Tongue (tissue), 2 donors: Measurements from ENCODE around the gene C19orf38. TPM values are rescaled to one million over a fixed set of nuclear protein-coding genes. Genes with fewer than 3 reads are reported as not detected.
"Not testable (repeated sequence)": the region's sequence is repeated elsewhere in the genome, so short reads cannot be mapped to it uniquely, and the experiment has no call there.

Experiments
- DNase-seq: peaks from one replicate; pipeline ENCODE4 v3.0.0-alpha.2; 2015
- total RNA-seq: library from RNA; depleted of rRNA; stranded (reverse); fragments of >200 nt; gene quantifications from one replicate; pipeline ENCODE4 v1.2.3, GENCODE V29; 2014

C19orf38 gene
- total RNA-seq, 1 donor from 2014 or later: 3.9 TPM

DNA sequence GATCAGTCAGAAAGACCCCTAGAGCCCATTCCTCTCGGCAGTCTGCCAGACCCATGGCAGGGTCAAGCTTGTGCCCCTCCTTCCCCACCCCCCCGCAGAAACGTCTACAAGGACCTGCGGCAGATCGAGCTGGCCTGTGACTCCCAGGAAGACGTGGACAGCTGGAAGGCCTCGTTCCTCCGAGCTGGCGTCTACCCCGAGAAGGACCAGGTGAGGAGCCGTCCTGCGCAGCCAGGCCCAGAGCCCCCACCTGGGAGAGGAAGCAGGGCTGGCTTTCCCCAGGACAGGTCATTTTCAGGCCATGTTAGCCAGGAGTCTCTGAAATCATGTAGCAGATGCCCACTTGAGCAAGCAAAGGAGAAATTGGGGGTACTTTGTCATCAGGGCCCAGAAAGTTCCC lies 24.5 kb upstream of the C19orf38 start:
- no peak for DNase-seq

DNA sequence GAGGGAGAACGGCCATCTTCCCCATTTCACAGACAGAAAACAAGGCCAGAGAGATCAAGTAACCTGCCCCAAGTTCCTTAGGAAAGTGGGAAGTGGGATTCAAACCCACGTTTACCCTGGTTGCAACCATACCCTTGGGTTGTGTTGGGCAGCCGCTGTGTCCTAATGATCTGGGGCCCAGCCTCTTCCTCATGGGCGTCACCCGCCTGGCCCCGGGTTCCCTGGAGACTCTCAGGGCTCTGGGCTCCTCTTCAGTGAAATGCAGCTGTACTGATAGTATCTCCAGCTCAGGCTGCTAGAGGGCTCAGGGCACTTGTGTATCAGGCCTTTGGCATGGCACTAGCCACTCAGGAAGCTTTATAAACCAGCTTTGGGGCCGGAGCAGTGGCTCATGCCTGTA lies 22.0 kb upstream of the C19orf38 start:
- DNase-seq: no peak

DNA sequence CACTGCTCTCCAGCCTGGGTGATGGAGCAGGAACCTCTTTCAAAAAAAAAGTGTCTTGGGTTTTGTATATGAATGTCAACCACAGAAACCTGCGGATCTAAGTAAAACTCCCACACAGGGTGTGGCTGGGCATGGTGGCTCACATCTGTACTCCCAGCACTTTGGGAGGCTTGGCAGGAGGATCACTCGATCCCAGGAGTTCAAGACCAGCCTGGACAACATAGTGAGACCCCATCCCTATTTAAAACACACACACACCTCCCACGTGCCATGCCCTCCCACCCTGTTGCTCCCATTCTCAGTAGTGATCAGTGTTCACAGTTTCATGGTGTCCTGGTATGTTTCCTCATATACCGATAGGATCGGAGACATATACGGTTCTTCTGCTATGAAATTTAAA lies 21.4 kb upstream of the C19orf38 start:
- DNase-seq: no peak

DNA sequence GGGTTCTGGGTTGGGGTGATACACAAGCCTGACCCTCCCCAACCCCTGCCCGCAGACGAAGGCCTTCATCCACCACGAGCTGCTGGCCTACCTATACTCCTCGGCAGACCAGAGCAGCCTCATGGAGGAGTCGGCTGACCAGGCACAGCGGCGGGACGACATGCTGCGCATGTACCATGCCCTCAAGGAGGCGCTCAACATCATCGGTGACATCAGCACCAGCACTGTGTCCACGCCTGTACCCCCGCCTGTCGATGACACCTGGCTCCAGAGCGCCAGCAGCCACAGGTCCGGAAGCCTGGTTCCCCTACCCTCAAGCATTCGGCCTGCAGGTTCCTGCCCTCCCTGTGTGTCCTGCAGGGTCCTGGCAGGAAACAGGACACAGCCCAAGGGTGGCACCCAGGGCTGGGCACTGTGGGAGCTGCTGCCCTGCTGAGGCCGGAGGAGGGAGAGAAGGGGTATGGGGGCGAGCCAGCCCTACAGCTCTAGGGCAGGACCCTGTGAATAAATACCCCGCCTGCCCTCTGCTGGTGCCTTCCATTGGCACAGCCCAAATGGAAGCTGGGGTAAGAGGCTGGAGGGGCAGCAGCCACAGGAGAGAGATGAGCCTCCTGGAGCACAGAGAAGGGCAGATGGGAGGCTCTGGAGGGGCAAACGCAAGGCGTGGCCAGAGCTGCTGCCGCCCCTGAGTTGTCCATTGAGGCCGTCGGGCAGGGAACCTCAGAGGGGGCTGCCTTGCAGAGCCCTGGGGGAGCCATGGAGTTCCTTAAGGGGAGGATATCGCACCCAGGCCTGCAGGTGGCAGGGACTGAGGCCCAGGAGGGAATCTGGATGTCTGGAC lies 19.0 kb upstream of the C19orf38 start:
- DNase-seq: no peak

DNA sequence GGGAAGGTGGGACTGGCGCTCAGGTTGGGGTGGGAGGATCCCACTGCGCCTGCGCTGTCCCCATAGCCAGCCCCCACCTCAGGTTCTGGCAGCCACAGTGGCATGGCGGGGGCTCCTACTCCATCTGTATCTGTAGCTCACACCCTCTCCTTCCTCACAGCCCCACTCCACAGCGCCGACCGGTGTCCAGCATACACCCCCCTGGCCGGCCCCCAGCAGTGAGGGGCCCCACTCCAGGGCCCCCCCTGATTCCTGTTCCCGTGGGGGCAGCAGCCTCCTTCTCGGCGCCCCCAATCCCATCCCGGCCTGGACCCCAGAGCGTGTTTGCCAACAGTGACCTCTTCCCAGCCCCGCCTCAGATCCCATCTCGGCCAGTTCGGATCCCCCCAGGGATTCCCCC lies 18.2 kb upstream of the C19orf38 start:
- DNase-seq: no peak

DNA sequence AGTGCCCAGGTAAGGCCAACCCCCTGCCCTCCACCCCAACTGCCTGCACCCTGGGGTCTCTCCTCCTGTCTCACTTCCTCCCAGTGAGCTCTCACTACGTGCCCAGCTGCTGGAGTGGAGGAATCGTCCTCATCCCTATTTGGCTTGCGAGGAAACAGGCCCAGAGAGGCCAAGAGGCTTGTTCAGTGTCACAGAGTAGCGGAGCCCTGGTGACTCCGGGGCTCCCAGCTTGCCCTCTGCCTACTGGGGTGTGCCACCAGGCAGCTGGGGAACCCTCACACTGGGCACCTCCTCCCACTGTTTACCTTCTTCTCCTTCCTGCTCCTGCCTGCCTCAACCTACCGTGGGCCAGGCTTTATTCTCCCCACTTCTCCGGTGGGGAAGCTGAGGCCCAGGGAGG lies 17.8 kb upstream of the C19orf38 start:
- DNase-seq: no peak

DNA sequence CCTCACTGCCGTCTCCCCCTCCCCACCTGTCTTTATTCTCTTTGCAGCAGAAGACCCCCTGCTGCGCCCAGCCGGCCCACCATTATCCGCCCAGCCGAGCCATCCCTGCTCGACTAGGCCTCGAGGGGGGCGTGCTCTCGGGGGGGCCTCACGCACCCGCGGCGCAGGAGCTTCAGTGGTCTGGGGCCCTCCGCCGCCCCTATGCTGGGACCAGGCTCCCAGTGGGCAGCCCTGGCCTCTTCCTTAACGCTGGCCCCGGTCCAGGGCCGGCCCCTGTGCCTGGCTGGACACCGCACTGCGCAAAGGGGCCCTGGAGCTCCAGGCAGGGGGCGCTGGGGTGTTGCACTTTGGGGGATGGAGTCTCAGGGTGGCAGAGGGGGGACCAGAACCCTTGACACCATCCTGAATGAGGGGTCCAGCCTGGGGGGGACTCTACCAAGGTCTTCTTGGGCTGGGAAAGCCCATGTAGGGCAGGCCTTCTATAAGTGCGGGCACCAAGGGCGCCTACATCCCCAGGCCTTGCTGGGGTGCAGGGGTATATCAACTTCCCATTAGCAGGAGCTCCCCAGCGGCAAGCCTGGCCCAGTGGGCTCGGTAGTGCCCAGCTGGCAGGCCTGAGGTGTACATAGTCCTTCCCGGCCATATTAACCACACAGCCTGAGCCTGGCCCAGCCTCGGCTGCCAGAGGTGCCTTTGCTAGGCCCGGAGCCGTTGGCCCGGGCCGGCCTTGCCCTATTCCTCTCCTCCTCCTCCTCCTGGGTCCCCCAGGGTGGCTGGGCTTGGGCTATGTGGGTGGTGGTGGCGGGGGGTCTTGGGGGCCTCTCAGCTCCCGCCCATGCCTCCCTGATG lies 17.1 kb upstream of the C19orf38 start:
- no peak for DNase-seq

DNA sequence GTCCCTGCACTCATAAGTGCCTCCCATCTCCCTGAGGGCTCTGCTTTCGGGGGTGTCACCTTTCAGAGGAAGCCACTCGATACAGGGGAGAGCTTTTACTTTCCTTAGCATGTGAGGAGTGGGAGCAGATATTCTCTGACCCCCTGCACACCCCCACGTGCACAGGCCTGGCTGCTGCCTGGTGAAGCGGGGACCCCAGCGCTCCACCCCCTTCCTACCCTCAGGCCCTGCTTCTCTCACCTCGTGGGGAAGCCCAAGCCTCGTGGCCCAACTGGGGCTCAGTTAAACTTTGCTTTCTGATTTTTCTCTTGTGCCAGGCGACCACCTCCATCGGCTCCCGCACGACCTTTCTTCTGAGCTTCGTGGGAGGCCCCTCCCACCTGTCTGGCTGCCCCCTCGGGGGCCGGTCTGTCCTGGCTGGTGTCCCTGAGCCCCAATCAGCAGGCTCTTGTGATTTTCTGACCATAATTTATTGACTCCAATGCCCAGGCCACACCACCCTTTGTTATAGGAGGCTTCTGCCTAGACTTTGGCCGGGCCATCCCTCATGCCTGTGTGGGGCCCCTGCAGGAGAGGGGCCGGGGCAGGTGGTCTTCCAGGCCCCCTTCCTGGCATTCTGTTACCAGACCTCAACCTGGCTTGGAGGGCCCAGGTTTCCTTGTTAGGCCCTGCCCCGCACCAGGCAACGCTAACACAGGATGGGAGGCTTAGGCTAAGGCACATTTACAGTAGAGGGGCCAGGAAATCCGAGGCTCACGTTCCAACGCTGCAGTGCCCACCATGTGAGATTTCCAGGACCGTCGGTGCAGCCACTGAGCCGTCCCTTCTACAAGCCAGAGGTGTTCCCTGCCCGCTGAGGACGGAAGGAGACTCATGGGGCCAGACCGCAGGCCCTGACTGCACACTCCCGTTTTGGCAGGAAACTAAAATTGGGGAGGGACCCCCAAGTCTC lies 16.0 kb upstream of the C19orf38 start:
- DNase-seq: no peak

DNA sequence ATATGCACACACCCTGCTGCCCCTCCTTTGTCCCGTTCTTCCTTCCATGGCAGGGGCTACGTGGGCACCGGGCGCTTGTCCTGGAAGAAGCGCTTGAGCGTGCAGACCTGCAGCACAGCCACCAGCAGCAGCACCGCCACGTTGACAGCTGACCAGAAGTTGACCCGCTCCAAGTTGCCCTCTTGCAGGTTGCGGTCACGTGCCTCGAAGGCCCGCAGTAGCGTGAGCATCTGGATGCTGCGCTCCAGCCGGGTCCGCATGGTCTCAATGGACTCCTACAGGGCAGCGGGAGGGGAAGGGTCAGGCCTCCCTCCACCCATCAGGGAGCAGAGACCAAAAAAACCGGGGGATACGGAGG lies 15.3 kb upstream of the C19orf38 start:
- DNase-seq: no peak

DNA sequence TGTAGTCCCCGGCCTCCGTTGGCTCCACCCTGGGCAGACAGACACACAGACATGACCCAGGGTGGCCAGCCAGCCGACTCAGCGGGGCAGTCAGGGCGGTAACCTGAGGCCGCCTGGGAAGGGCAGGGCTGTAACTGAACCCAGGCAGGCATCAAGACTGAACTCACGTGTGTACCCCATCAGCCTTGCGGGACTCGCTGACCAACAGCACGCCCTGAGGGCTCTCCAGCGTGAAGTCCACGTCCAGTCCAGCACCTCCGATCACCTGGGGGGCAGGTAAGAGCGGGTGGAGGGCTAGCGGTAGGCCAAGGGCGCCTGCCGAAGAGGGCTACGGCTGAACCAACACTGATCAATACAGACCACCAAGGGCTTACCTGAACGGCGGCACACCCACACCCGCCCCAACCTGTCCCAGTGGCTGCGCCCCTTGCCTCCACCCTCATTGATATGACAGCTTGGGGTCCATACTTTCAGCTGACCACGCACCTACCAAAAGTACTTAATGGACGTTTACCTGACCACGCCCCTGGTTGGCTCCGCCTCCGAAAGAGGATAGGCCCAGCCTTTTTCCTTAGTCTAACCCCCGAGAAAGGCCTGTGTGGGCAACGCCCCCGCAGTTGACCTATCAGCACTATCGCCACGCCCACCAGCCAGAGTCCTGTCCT lies 13.0 kb upstream of the C19orf38 start:
- DNase-seq: no peak

DNA sequence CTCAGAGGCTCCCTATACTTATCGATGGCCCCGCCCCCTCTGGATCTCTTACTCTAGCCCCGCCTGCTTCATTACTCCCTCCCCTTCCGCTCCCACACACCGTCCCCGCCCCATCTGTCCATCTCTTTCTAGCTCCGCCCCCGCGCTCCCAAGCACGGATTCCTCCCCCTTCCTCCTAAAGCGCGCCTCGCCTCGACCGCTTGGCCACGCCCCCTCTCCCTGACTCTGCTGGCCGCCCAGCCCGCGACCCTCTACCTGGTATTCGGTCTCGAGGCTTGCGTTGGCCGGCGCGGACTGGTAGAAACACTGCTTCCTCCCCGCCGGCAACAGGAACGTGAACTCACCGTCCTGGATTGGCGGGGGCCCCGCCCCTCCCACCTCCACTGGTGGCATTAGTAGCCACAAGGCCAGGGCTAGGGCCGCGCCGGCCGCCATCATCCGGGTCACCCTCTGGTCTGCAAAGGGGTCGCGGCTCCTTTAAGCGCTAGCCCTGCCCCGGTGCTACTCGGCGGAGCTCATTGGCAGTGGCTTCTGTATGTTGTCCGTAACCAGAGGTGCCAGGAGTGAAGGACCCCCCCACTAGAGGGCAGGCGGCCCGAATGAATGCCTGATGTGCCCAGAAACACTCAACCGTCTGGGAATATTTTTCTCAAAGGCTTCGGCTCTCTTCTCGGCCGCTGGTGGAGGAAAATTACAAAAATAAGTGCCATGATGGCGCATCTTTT lies 12.3 kb upstream of the C19orf38 start, which contains the start of gene TMED1:
Gene TMED1 (minus strand): TSS at position 459 of the 725 bp plus-strand sequence. CDS start 21 bp downstream, at position 438.
- DNase-seq: peak; percentile 100

DNA sequence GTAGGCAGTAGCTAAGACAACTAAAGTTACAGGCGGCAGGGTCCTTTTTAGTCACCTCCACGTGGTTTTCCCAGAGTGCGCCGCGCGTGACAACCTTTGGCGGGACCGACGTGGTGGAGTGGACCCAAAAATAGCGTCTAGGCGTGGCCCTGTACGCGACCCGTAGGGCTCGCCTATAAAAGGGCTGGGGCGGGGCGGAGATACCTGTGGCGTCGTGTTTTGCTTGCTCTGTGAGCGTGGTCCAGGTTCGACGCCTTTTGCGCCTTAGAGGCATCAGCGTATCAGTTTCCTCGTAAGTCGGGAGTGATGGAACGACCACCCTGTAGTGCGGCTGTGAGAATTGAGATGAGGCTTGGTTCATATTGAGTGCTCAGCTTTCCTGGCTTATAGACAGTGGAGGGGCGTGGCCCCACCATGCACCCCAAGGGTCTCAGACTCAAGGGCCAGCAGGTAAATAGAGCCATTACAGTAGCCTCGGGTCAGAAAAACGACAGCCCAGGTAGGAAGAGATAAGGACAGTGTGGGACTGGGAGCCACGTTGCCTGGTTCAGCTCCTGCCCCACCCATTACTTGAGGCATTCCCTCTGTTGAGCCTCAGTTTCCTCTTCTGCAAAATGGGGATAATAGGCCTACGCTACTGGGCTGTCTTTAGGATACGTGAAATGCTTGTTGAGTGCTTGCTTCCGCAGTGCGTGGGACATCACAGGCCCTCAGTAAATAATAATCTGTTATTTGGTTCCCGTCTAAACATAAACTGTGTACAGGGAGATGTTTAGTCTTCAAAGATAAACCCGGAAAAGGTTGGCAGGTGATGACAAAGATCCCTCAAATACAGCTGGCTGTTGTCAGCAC lies 11.5 kb upstream of the C19orf38 start:
- no peak for DNase-seq

DNA sequence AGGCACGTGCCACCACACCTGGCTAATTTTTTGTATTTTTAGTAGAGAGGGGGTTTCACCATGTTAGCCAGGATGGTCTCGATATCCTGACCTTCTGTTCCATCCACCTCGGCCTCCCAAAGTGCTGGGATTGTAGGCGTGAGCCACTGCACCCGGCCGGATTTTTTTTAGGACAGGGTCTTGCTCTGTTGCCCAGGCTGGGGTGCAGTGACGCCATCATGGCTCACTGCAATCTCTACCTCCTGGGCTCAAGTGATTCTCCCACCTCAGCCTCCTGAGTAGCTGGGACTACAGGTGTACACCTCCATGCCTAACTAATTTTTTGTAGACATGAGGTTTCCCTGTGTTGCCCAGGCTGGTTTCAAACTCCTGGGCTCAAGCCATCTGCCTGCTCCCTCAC lies 10.6 kb upstream of the C19orf38 start:
- DNase-seq: not testable (repeated sequence)

DNA sequence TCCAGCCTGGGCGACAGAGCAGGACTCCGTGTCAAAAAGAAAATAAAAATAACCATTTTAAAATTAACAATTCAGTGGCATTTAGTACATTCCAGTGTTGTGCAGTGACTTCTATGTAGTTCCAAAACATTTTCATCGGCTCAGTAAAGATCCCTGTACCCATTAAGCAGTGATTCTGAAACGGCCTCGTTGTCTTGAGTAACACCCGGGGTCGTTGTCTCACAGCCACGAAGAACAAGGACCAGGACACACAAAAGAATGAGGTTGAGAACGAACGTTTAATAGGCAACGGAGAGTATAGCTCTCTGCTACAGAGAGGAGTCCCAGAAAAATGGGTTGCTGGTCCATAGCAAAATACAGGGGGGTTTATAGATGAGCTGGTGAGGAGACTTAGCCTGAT lies 9.8 kb upstream of the C19orf38 start:
- no peak for DNase-seq

DNA sequence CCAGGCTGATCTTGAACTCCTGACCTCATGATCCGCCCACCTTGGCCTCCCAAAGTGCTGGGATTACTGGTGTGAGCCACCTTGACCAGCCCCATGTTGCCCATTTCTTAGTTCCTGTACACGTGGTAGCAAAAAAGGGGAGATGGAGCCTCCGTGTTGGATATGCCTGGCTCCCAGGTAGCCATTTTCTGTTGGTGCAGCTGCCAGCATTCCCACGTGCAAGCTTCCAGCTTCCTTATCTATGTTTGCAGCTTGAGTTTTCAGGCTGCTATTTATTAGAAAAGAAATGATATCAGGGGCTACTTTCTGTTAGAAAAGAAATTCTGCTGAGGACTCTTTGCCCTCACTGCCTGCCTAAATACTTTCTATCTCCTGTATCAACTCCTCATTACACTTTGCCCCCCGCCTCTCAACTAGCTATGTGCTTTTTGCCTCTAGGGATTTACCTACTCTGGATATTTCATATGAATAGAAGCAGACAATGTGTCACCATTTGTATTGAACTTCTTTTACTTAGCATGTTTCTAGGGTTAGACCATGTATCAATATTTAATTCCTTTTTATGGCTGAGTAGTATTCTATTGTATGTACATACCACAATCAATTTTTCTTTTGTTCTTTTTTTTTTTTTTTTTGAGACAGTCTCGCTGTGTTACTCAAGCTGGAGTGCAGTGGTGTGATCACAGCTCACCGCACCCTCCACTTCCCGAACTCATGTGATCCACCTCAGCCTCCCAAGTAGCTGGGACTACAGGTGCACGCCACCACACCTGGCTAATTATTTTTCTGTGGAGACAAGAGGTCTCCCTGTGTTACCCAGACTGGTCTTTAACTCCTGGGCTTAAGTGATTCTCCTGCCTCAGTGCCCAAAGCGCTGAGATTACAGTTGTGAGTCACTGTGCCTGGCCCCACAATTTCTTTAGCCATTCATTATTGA lies 8.8 kb upstream of the C19orf38 start:
- DNase-seq: no peak

DNA sequence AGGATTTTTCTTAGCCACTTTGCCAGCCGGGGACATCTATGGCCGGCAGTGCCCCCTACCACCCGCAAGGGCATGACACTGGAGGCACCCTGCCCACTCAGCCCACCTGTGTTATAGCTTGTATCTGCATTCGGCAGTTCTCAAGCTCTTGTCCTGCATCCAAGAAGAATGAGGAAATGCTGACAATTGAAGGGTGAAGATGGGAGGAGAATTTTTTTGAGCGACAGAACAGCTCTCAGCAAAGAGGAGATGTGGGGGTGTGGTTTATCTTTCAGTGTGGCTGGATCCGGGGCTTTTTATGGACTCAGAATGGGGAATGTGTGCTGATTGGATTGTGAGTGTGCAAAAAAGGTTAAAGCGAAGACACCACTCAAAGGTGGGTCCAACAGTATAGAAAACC lies 5.4 kb upstream of the C19orf38 start:
- DNase-seq: no peak

DNA sequence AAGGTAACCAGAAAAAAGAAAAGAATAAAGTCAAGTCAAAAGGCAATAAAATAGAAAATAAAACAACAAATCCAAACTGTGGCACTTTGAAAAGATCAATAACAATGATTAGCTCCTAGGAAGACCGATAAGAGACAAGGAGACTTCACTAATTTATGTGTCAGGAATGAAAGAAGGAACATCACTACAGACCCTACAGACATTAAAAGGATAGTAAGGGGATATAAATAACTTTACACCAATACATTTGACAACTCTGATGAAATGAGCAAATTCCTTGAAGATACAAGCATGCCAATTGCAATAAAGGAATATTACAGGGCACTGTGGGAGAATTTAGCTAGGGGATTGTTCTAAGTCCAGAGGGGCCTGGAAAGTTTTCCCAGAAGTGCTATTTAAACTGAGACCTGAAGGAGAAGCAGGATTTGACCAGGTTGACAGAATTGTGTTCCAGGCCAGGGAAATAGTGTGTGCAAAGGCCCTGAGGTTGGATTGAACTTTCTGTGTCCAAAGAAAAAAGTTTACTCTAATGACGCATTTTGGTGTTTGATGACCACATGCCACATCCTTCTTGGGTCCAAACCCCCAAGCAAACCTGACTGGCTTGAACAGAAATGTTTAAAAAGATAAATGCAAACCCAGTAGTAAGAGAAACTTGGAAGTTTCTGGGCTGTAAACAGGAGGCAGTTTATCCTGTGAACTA lies 1.6 kb upstream of the C19orf38 start:
- DNase-seq: no peak

DNA sequence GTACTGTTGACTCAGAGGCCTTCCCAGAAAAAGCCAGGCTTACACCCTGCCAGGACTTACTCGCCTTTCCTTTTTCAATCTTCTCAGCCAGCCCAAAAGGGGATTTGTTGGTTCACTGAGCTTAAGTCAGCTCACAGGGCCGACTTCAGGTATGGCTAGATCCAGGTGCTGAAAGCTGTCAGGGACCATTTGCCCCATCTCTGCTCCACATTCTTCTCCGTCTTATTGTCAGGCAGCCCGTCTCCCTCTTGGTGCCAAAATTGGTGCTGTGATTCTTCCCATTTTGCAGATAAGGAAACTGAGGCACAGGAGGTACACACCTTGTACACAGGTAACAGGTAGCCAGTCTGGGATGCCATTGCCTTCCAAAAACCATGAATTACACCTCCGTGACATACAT lies 2.4 kb downstream of the C19orf38 start:
- no peak for DNase-seq
